DOHH2 (cell line): ENCODE results near the gene VSIG10L.
A peak's percentile ranks its signal among the peaks of the same experiment; 100 is the strongest.

Experiments
- H3F3A ChIP-seq: fragments of 200-600 bp; sonication (generic), shearing (Covaris generic); 2 replicates; pipeline ENCODE4 v1.6.0; 2016; ENCODE audit warnings: antibody characterized with exemption, mild to moderate bottlenecking; ENCODE audit not compliant: control insufficient read depth, insufficient read depth
- H3K27ac ChIP-seq: fragments of 200-600 bp; sonication (generic); 2 replicates; pipeline ENCODE4 v1.5.1; 2014; ENCODE audit warnings: low read depth, mild to moderate bottlenecking, low read length, moderate library complexity
- H3K27me3 ChIP-seq: fragments of 200-600 bp; sonication (generic); 2 replicates; pipeline ENCODE4 v1.6.1; 2014; ENCODE audit warnings: mild to moderate bottlenecking, low read length, mixed read lengths; ENCODE audit not compliant: control insufficient read depth
- H3K36me3 ChIP-seq: fragments of 200-600 bp; sonication (generic); 2 replicates; pipeline ENCODE4 v1.6.1; 2014; ENCODE audit warnings: mild to moderate bottlenecking, low read length, moderate library complexity, mixed read lengths; ENCODE audit not compliant: control insufficient read depth
- H3K4me1 ChIP-seq: fragments of 200-600 bp; sonication (generic); 2 replicates; pipeline ENCODE4 v1.6.1; 2014; ENCODE audit warnings: mild to moderate bottlenecking, low read length, mixed read lengths; ENCODE audit not compliant: control insufficient read depth
- H3K4me2 ChIP-seq: fragments of 200-600 bp; sonication (generic); 2 replicates; pipeline ENCODE4 v1.6.0; 2014; ENCODE audit warnings: mild to moderate bottlenecking, low read length, moderate library complexity
- H3K4me3 ChIP-seq: fragments of 200-600 bp; sonication (generic); 2 replicates; pipeline ENCODE4 v1.5.1; 2014; ENCODE audit warnings: mild to moderate bottlenecking, low read length, mixed read lengths
- H3K79me2 ChIP-seq: fragments of 200-600 bp; sonication (generic); 2 replicates; pipeline ENCODE4 v1.6.1; 2014; ENCODE audit warnings: mild to moderate bottlenecking, low read length, mixed read lengths; ENCODE audit not compliant: control insufficient read depth
- H3K9me2 ChIP-seq: fragments of 200-600 bp; sonication (generic); replicated peaks from 2 replicates; pipeline ENCODE4 v1.6.1; 2014; ENCODE audit warnings: mild to moderate bottlenecking, low read length, mixed read lengths; ENCODE audit not compliant: control insufficient read depth
- H3K9me3 ChIP-seq: fragments of 200-600 bp; sonication (generic); 2 replicates; pipeline ENCODE4 v1.6.1; 2014; ENCODE audit warnings: antibody characterized with exemption, low read length, mixed read lengths; ENCODE audit not compliant: control insufficient read depth, insufficient read depth
- H4K20me1 ChIP-seq: fragments of 200-600 bp; sonication (generic); 2 replicates; pipeline ENCODE4 v1.6.0; 2014; ENCODE audit warnings: low read depth, mild to moderate bottlenecking, antibody characterized with exemption, low read length, moderate library complexity; ENCODE audit not compliant: control insufficient read depth, insufficient read depth
- EZH2phosphoT487 ChIP-seq: fragments of 200-600 bp; sonication (generic); IDR thresholded peaks from 2 replicates; pipeline ENCODE4 v1.6.1; 2017; ENCODE audit warnings: borderline replicate concordance, mild to moderate bottlenecking, antibody characterized with exemption, low read length, moderate library complexity, mixed read lengths
- TF ChIP-seq, protein P1 (sequence below): fragments of 200-600 bp; sonication (generic); IDR thresholded peaks from one replicate; pipeline ENCODE4 v1.5.1; 2014; ENCODE audit warnings: antibody characterized with exemption, mild to moderate bottlenecking, low read depth, low read length; ENCODE audit not compliant: poor library complexity, severe bottlenecking

Gene VSIG10L

DNA sequence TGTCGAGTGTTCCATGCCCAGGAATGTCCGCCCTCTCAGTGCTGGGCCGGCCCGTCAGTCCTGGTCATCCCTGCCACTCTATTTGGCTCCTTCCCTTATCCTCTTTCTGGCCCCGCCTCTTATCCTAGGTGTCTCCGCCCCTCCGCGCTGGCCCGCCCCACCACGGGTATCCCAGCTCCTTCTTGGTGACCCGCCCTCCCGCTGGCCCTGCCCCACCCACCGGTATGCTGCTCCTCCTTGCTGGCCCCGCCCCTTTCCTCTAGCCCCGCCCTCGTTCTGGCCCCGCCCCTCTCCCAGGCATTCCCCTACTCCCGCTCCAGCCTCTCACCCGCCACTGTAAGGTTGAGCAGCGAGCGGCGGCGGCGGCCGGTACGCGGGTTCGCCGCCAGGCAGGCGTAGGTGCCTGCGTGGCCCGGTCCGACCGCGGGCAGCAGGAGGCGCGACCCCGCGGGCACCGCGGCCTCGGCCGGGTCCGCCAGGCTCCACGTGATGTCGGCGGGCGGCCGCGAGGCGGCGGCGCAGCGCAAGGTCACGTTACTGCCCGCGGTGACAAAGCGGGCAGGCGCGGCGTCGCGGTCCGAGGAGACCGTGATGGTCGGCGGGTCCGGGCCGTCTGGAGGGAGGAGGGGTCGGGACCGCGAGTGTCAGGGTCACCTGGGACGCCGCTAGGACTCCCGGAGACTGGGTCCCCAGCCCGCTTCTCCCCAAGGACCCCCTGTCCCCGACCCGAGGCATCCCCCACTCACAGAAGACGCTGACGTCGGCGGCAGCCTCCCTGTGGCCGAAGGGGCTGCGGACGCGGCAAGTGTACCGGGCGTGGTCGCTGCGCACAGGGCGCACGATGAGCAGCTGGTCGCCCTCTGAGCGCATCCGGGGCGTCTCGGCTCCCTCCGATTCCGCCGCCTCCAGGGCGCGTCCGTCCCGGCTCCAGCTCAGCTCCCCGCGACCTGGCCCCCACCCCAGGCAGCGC is 2.0 kb downstream of the VSIG10L start:
- TF ChIP-seq EZH2phosphoT487 = no peak
- TF ChIP-seq, protein P1, sequence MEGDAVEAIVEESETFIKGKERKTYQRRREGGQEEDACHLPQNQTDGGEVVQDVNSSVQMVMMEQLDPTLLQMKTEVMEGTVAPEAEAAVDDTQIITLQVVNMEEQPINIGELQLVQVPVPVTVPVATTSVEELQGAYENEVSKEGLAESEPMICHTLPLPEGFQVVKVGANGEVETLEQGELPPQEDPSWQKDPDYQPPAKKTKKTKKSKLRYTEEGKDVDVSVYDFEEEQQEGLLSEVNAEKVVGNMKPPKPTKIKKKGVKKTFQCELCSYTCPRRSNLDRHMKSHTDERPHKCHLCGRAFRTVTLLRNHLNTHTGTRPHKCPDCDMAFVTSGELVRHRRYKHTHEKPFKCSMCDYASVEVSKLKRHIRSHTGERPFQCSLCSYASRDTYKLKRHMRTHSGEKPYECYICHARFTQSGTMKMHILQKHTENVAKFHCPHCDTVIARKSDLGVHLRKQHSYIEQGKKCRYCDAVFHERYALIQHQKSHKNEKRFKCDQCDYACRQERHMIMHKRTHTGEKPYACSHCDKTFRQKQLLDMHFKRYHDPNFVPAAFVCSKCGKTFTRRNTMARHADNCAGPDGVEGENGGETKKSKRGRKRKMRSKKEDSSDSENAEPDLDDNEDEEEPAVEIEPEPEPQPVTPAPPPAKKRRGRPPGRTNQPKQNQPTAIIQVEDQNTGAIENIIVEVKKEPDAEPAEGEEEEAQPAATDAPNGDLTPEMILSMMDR = no peak
- Histone ChIP-seq H3F3A (peaks cover 5% of the 10 kb centered on the region; the same call in 1 of the 2 replicates), H3K4me1 (peaks cover 16% of the 10 kb centered on the region), H3K4me2 (peak overlapping the region; percentile 80), H4K20me1 (no peaks in the 10 kb centered on the region), H3K27me3 (peaks cover 2% of the 10 kb centered on the region; the same call in 1 of the 2 replicates), H3K27ac (no peak overlapping the region), H3K9me3 (no peaks in the 10 kb centered on the region), H3K4me3 (peak overlapping the region; percentile 77), H3K79me2 (no peaks in the 10 kb centered on the region), H3K36me3 (no peaks in the 10 kb centered on the region; the same call in 1 of the 2 replicates), H3K9me2 (no peaks in the 10 kb centered on the region)

DNA sequence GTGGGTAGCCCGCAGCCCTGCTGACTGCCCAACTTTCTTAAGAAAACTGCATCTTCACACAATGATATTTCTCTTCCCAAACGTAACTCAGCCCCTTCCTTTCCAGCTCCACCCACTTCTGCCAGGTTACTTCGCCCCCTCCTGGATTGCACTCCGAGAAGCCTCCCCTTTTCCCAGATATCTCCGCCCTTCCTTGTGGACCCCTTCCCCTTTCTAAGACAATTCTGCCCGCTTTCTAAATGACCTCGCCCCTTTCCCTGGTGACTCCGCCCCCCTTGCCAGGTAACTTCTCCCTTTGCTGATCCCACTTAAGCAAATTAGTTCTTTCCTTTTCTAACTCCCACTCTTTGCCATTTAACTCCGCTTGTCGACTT is 2.6 kb downstream of the VSIG10L start:
- TF ChIP-seq, protein P1 = no peak
- no peak for TF ChIP-seq EZH2phosphoT487
- Histone ChIP-seq H3K27ac (no peak overlapping the region), H3K79me2 (no peaks in the 10 kb centered on the region), H3K4me2 (peak overlapping the region; percentile 80), H4K20me1 (no peaks in the 10 kb centered on the region), H3K4me1 (peaks cover 12% of the 10 kb centered on the region), H3K27me3 (peaks cover 2% of the 10 kb centered on the region; the same call in 1 of the 2 replicates), H3K9me2 (no peaks in the 10 kb centered on the region), H3K9me3 (no peaks in the 10 kb centered on the region), H3K36me3 (no peaks in the 10 kb centered on the region), H3F3A (peaks cover 5% of the 10 kb centered on the region; the same call in 1 of the 2 replicates), H3K4me3 (peak overlapping the region; percentile 77)

DNA sequence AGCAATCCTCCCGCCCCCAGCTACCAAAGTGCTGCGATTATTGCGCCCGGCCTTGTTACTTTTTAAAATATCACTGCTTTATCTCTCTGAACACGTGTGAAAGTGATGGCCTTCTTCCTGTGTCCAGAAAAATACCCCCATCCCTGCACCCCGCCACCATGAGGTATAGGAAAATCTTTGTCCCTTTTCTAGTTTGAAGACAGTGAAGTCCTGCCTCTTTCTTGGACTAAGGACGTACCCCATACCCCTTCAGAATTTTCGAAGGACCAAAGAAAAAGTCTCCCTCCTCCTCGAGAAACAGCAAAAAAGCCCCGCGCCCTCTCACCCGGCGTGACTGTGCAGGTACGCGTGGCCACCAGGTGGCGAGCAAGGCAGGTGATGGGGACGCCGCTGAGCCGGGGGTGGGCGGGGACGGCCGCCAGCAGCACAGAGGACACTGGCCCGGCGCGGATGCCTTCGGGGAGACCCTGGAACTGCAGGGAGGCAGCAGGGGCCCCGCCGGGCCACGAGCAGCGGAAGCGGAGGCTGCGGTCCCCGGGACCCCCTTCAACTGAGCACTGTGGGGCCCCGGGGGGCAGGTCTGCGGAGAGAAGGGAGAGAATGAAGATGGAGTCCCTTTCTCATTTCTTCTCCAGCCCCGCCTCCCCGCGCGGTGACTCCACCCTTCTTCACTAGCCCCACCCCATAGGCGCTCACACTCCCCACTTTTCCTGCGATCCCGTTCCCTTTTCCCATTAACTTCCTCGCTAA is 3.2 kb downstream of the VSIG10L start:
- peak overlapping the region; percentile 77 for H3K4me3 ChIP-seq
- no peak overlapping the region for H3K27ac ChIP-seq
- no peaks in the 10 kb centered on the region for H3K9me3 ChIP-seq
- peak overlapping the region; percentile 80 for H3K4me2 ChIP-seq
- H3K36me3 ChIP-seq = no peaks in the 10 kb centered on the region
- H3K79me2 ChIP-seq = no peaks in the 10 kb centered on the region
- TF ChIP-seq, protein P1 = peak; percentile 90
- TF ChIP-seq EZH2phosphoT487 = no peak
- peaks cover 2% of the 10 kb centered on the region; the same call in 1 of the 2 replicates for H3K27me3 ChIP-seq
- H3K4me1 ChIP-seq = peaks cover 12% of the 10 kb centered on the region
- no peaks in the 10 kb centered on the region for H4K20me1 ChIP-seq
- peaks cover 5% of the 10 kb centered on the region; the same call in 1 of the 2 replicates for H3F3A ChIP-seq
- no peaks in the 10 kb centered on the region for H3K9me2 ChIP-seq
